GM12873 (cell line): Measurements from ENCODE around the gene AUTS2.

Source experiments
- CTCF ChIP-seq: IDR thresholded peaks from 2 replicates; pipeline ENCODE4 v1.5.1; 2012; ENCODE audit warnings: low read depth, mild to moderate bottlenecking, moderate library complexity, low read length, control low read depth; ENCODE audit not compliant: insufficient read depth; ENCODE audit errors: missing control alignments

The AUTS2 gene

DNA sequence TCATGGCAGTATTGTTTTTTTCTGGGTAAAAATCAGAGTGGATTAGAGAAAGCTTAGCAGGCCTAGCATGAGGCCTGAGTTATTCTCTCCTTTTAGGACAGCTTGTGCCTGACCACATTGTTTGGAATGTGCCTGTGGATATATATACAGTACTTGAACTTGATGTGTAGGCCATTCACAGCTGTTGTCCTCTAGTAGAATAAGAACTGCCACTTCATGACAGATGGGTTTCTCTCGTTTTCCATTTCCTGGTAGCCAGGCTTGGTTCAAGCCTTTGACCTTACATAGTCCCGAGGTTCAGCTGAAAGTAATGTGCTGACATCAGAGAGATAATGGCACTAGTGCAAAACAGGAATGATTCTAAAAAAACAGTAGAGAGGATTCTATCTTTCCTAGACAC is 473.9 kb downstream of the AUTS2 start:
- TF ChIP-seq CTCF: no peak

DNA sequence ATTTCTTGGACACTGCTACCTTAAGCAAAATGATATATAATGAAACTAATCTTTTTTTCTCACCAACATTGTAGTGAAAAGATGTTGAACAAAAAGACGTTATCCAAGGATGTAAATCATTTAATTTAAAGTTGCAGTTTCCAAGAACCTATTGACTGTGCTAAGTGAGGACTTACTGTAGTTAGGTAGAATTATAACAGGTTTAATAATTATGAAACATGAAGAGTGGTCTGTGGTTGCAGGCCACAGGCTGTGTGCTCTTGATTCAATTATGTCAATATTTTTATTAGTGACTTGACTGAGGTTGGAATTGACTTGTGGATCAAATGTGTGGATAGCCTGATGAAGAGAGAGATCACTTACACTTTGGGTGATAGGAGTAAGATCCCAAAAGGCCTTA is 478.1 kb downstream of the AUTS2 start:
- TF ChIP-seq CTCF: no peak

- no peak for TF ChIP-seq CTCF
These were observed 483.9 kb downstream of the AUTS2 start for GRCh38 chr7:70082099-70082611.

DNA sequence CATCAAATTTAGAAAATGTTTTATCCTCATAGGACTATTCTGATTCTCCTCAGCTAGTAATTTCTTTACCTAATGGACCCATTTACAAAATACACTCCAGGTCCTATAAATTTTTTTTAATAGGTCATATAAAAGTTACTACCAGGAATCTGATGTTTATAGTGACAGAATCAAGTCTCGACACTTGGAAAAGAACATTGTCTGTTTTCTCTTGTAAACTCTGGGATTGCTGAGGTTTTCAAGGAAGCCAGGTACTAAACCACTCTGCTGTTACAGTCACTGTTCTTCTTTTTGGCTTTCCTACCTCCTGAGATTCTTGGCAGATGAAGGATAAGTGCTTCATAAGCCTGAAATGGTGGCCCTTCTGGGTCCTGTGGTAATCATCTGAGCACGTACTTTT is 493.1 kb downstream of the AUTS2 start:
- no peak for TF ChIP-seq CTCF

GRCh38 chr7:70092314-70093204 is 494.3 kb downstream of the AUTS2 start:
- no peak for TF ChIP-seq CTCF

- no peak for TF ChIP-seq CTCF
These were observed 495.1 kb downstream of the AUTS2 start for GRCh38 chr7:70093205-70093904.

DNA sequence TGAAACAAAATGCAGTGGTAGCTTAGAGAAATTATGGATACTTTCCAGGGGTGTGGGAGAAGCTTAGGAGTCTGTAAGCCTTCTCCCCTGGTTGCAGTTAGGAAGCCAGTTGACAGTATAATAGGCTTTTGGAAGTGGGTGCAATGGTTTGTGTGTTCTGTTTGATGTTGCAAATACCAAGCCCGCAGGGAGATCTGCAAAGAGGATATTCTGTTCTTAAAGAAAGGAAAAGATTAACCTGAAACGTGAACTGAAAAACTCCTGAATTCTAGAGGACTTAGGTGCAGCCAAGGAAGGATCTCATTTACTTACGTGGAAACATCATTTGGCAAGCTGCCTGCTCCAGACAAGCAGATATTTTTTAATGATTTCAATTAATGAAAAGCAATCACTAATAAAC is 496.6 kb downstream of the AUTS2 start:
- TF ChIP-seq CTCF: no peak
